GM12878 (cell line): ENCODE measurements around the gene PRKCQ. TPM values are rescaled to one million over a fixed set of nuclear protein-coding genes. Genes with fewer than 3 reads are reported as not detected.

Source experiments
- ATAC-seq: fragments of 200-7000 bp; cut with Tn5 transposase; 3 replicates; pipeline ENCODE4 v1.9.1; 2020; ENCODE audit warnings: mild to moderate bottlenecking, moderate library complexity
- BruUV-seq: library from RNA; stranded (reverse); fragments of 400-500 nt; replicated peaks from 2 replicates; lab custom pipeline; 2021; lab: Mats Ljungman, UMichigan
- CTCF ChIA-PET: fragments of 300-600 bp; sonication (Branson Sonifier 250); formaldehyde crosslinking; extraction: SDS; loops from one replicate; lab custom pipeline; 2021; ENCODE audit warnings: inconsistent platforms; lab: Yijun Ruan, JAX
- POLR2A ChIA-PET: fragments of 350-600 bp; formaldehyde crosslinking; extraction: SDS; loops from one replicate; lab custom pipeline; 2021; ENCODE audit warnings: inconsistent platforms; lab: Charles Lee
- RAD21 ChIA-PET: fragments of 300-600 bp; sonication (Branson Sonifier 250); formaldehyde crosslinking; loops from one replicate; lab custom pipeline; 2023; ENCODE audit warnings: antibody characterized with exemption; ENCODE audit not compliant: unreplicated experiment; lab: Charles Lee
- SMC1A ChIA-PET: fragments of 300-600 bp; sonication (Branson Sonifier 250); formaldehyde crosslinking; loops from one replicate; lab custom pipeline; 2023; ENCODE audit not compliant: unreplicated experiment, uncharacterized antibody; lab: Charles Lee
- DNase-seq: peaks from one replicate; pipeline ENCODE4 v3.0.0-alpha.2; 2011; ENCODE audit warnings: low read depth, low spot score
- FAIRE-seq: peaks from 3 replicates; lab custom pipeline; 2011; peaks lifted over from hg19 to GRCh38; lab: Jason Lieb, UNC
- H2AFZ ChIP-seq: 2 replicates; pipeline ENCODE4 v1.6.0; 2011; ENCODE audit warnings: low read depth, low read length, control low read depth; ENCODE audit not compliant: control insufficient read depth
- H3K27ac ChIP-seq: 2 replicates; pipeline ENCODE4 v1.5.1; 2011; ENCODE audit warnings: control low read depth; ENCODE audit not compliant: control insufficient read depth, insufficient read depth
- H3K27me3 ChIP-seq, 2 experiments: replicated peaks in 1 of 2; 2 replicates each; pipeline versions ENCODE4 v1.6.0 to v1.6.1; 2011; ENCODE audit warnings: low read length in 1 of 2; ENCODE audit not compliant: control insufficient read depth in 2 of 2, insufficient read depth in 2 of 2
- H3K36me3 ChIP-seq, 2 experiments: 2 replicates each; pipeline ENCODE4 v1.5.1; 2011; ENCODE audit warnings: low read length in 1 of 2; ENCODE audit not compliant: control insufficient read depth in 2 of 2, insufficient read depth in 2 of 2
- H3K4me1 ChIP-seq: 2 replicates; pipeline ENCODE4 v1.6.1; 2011; ENCODE audit warnings: mild to moderate bottlenecking, low read length, moderate library complexity, mixed read lengths; ENCODE audit not compliant: control insufficient read depth, insufficient read depth
- H3K4me2 ChIP-seq: 2 replicates; pipeline ENCODE4 v1.6.0; 2011; ENCODE audit warnings: control low read depth; ENCODE audit not compliant: control insufficient read depth, insufficient read depth
- H3K4me3 ChIP-seq: fragments of 200-600 bp; sonication (generic); 2 replicates; pipeline ENCODE4 v1.5.1; 2016
- H3K79me2 ChIP-seq: 2 replicates; pipeline ENCODE4 v1.6.0; 2011; ENCODE audit warnings: low read length; ENCODE audit not compliant: control insufficient read depth, insufficient read depth
- H3K9ac ChIP-seq: 2 replicates; pipeline ENCODE4 v1.8.0; 2011; ENCODE audit warnings: low read length, control low read depth, mixed read lengths; ENCODE audit not compliant: control insufficient read depth, insufficient read depth
- H3K9me3 ChIP-seq: replicated peaks from 3 replicates; pipeline ENCODE4 v1.5.1; 2011; ENCODE audit warnings: mild to moderate bottlenecking, low read length; ENCODE audit not compliant: control insufficient read depth, insufficient read depth
- H4K20me1 ChIP-seq: 2 replicates; pipeline ENCODE4 v1.6.0; 2011; ENCODE audit not compliant: control insufficient read depth, insufficient read depth
- ATF7 ChIP-seq: fragments of 450-650 bp; IDR thresholded peaks from 2 replicates; pipeline ENCODE4 v1.6.1; 2016; ENCODE audit warnings: low read depth, mild to moderate bottlenecking
- BACH1 ChIP-seq: fragments of 450-650 bp; IDR thresholded peaks from 2 replicates; pipeline ENCODE4 v1.6.1; 2017; ENCODE audit warnings: mild to moderate bottlenecking, borderline replicate concordance
- FOXM1 ChIP-seq: IDR thresholded peaks from 2 replicates; pipeline ENCODE4 v1.6.1; 2012; ENCODE audit warnings: low read depth, mild to moderate bottlenecking, inconsistent platforms, low read length, moderate library complexity
- NFYA ChIP-seq: IDR thresholded peaks from 2 replicates; pipeline ENCODE4 v1.6.1; 2011; ENCODE audit warnings: low read depth, mild to moderate bottlenecking, low read length, improper control_type of control experiment, borderline replicate concordance
- NR2C1 ChIP-seq: fragments of 450-650 bp; IDR thresholded peaks from 2 replicates; pipeline ENCODE4 v1.6.1; 2017; ENCODE audit warnings: antibody characterized with exemption, mild to moderate bottlenecking, moderate library complexity
- RCOR1 ChIP-seq: conservative IDR thresholded peaks from 2 replicates; pipeline ENCODE4 v1.6.1; 2012; ENCODE audit warnings: low read depth, low read length, improper control_type of control experiment
- TAF1 ChIP-seq: IDR thresholded peaks from 2 replicates; pipeline ENCODE4 v1.6.1; 2011; ENCODE audit warnings: mild to moderate bottlenecking, low read depth, low read length, borderline replicate concordance
- ZNF24 ChIP-seq: fragments of 450-650 bp; IDR thresholded peaks from 2 replicates; pipeline ENCODE4 v1.6.1; 2017; ENCODE audit warnings: antibody characterized with exemption, mild to moderate bottlenecking
- WGBS: methylation state at CpG from one replicate; pipeline ENCODE4 v1.1.6; 2016; ENCODE audit warnings: low lambda C conversion rate; ENCODE audit not compliant: insufficient replicate concordance, insufficient coverage; ENCODE audit errors: missing lambda C conversion rate; 5-methylcytosine and 5-hydroxymethylcytosine counted together
- in situ Hi-C: fragments of 300-500 bp; cut with MboI; formaldehyde crosslinking; loops from 9 replicates; pipeline ENCODE4 v1.14.3; 2018; ENCODE audit warnings: mixed read lengths
- intact Hi-C: fragments of 100-400 bp; cut with micrococcal nuclease; formaldehyde crosslinking; loops from one replicate; pipeline ENCODE4 v1.14.2; 2022; ENCODE audit not compliant: unreplicated experiment
- polyA plus RNA-seq, 11 experiments: library from polyadenylated mRNA; depleted of rRNA in 4 of 11; unstranded in 6 of 11; stranded (reverse) in 5 of 11; fragments of >200 nt; fragmentation: Nextera tagmentation in 4 of 11; fragmentation: Illumina TruSeq in 1 of 11; extraction: Ambion mirVana in 4 of 11; extraction: Trizol in 1 of 11; gene quantifications; 1 replicate in 1 of 11; 2 replicates in 10 of 11; pipeline versions ENCODE4 v1.2.1 to v1.2.3, GENCODE V29; 2011 to 2016; ENCODE audit warnings: inconsistent platforms in 2 of 11, missing spikeins in 2 of 11, low read depth in 1 of 11
- total RNA-seq, 4 experiments: library from RNA; depleted of rRNA in 3 of 4; stranded (reverse); fragments of >200 nt in 3 of 4; fragmentation: Illumina TruSeq in 1 of 4; extraction: Trizol in 1 of 4; gene quantifications; 2 replicates each; pipeline versions ENCODE4 v1.2.1 to v1.2.3, GENCODE V29; 2013 to 2021
- TF ChIP-seq, protein P1 (sequence below): IDR thresholded peaks from 2 replicates; pipeline ENCODE4 v1.6.1; 2012; ENCODE audit warnings: low read depth, low read length, improper control_type of control experiment
- TF ChIP-seq, protein P2 (sequence below): fragments of 450-650 bp; IDR thresholded peaks from 2 replicates; pipeline ENCODE4 v1.6.1; 2017; ENCODE audit warnings: borderline replicate concordance

PRKCQ gene
- total and polyA plus RNA-seq, 10 of the 15 experiments (the other 5 are each of a cell fraction or from before 2014, with no cell fraction given), result 0.26 to 8.9 (median 0.98) TPM

DNA sequence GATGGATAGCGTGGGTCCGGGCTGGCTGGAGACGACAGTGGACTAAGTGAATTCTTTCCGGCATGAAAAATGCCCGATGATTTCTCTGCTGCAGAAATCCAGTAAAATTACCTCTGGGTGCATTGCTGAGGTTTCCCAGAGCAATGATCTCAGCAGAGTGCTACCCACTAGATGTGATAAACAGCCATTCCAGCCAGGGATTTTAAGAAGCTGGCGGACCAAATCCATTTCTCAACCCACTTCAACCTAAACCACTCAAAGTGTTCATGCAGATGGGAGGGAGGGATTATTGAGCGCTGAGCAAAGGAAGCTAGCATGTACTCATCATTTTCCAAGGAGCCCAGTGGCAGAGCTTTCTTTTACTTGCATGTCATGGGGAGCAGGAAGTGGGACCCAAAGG is 116.7 kb downstream of the PRKCQ start:
- Histone ChIP-seq H3K4me1 (no peaks in the 10 kb centered on the region), H3K79me2 (no peaks in the 10 kb centered on the region), H3K27me3 (no peaks in the 10 kb centered on the region; a peak in 1 of 4 replicates), H3K4me2 (no peak overlapping the region), H2AFZ (no peak overlapping the region), H3K9me3 (no peaks in the 10 kb centered on the region), H3K9ac (no peak overlapping the region), H3K27ac (no peak overlapping the region), H3K4me3 (no peak overlapping the region), H4K20me1 (no peaks in the 10 kb centered on the region), H3K36me3 (no peaks in the 10 kb centered on the region)
- ATAC-seq, result no peak
- in situ Hi-C loops (no loop called here), intact Hi-C loops (no loop called here)
- SMC1A ChIA-PET, result interaction anchor here (0.7 to 4.7 kb wide), 5 partner anchors 17 to 162 kb away, joined by 3 to 32 read pairs (median 5); no protein-coding TSS in a partner anchor
- 35% methylated on average over 7 of the region's 7 CpGs for whole genome bisulfite sequencing
- FAIRE-seq, result no peak
- CTCF ChIA-PET, result interaction anchor here (0.8 to 2.1 kb wide), 4 partner anchors 9 to 61 kb away, joined by 3 to 7 read pairs (median 3); no protein-coding TSS in a partner anchor
- DNase-seq, result no peak
- TF ChIP-seq, protein P1, sequence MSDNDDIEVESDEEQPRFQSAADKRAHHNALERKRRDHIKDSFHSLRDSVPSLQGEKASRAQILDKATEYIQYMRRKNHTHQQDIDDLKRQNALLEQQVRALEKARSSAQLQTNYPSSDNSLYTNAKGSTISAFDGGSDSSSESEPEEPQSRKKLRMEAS, result no peak
- TF ChIP-seq, protein P2, sequence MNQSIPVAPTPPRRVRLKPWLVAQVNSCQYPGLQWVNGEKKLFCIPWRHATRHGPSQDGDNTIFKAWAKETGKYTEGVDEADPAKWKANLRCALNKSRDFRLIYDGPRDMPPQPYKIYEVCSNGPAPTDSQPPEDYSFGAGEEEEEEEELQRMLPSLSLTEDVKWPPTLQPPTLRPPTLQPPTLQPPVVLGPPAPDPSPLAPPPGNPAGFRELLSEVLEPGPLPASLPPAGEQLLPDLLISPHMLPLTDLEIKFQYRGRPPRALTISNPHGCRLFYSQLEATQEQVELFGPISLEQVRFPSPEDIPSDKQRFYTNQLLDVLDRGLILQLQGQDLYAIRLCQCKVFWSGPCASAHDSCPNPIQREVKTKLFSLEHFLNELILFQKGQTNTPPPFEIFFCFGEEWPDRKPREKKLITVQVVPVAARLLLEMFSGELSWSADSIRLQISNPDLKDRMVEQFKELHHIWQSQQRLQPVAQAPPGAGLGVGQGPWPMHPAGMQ, result no peak
- TF ChIP-seq ZNF24 (no peak), NFYA (no peak), BACH1 (no peak), NR2C1 (no peak), FOXM1 (no peak), TAF1 (no peak), ATF7 (no peak), RCOR1 (no peak)
- RAD21 ChIA-PET, result interaction anchor here (1.0 kb wide), 2 partner anchors 28 to 57 kb away, joined by 3 read pairs; no protein-coding TSS in a partner anchor
- POLR2A ChIA-PET, result no interaction called here
- no TSS peak for BruUV-seq
